NCI-H526 treated with DMSO at 0.1 percent for 48 hours (cell line): ENCODE results near the gene SHB.

Experiments used
- DNase-seq: peaks from one replicate; lab custom pipeline; 2025; lab: John Stamatoyannopoulos, UW

SHB gene

DNA sequence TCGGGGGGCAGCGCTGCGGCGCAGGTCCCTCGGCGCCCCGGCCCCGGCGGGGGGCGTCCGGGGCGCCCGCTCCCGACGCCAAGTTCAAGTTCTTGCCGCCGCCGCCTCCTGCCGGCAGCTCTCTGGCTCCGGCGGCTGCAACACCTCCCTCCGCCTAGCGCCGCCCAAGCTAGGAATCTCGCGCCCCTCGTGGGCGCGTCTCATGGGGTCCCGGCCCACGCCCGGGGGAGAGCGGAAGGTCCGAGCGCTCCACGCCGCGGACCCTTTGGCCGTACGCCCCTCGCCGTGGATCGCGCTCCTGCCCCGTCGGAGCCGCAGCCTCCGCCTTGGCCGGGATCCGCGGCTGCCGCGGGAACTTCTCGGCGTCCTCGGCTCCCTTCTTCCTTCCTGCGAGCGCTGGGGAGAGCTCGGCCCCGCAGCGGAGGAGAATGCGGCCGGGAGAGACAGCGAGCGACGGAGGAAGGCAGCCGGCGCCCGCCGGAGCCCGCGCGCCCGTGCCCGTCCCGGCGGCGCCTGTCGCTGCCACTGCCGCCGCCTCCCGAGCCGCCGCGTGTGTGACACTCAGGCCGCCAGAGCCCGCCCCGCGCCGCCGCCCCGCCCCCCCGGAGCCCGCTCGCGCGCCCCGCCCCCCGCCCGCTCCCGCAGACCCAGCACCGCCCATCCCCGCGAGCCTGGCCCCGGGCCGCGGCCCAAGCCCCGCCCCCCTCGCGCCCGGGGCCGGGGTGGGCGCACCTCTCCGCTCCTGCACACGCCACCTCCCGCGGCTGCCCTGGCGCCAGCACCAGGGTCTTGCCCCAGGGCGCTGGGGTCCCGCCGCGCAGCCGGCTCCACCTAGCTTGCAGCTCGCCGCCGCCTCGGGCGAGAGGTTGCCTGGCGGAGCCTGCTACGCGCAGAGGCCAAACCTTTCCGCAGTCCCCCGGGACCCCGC lies at the start of gene SHB:
Gene SHB, minus strand, starts transcription at position 527 of the 928 bp plus-strand sequence. CDS start 582 bp downstream, outside the sequence.
- DNase-seq = peak; percentile 56

DNA sequence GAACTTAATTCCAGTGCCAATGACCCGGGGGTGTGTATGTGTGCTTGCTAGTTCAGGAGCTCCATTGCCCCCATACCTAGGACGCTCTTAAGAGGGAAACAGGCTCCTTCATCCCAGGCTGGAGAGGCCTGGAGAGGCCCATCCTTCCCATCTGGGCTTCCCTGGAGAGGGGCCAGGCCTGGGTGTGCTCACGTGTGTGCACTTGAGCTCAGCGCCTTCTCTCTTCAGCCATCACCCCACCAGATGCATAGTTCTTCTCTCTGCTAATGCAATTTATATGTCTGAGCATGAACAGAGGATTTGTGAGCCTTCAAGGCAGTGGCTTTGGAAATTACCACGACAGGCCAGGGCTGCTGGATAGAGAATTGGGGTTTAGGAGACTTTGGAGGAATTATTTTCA lies 48.6 kb upstream of the SHB start:
- no peak for DNase-seq

DNA sequence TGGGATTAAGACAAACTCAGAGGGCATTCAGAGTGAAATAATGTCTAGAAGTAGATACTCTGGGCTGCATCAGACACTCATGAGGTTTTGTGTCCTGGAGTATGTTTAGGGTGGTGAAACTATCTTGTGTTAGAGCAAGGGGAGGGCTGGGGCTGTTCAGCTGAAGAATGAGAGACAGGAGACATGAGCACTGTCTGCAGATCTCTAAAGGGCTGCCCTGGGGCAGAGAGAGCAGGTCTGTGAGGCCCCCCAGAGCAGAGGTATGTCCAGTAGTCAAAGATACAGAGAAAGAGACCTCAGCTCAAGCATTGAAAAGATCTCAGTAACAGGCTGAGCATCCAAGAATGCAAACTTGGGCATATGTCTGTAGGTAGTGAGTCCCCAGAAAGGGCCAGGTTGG lies 45.9 kb upstream of the SHB start:
- no peak for DNase-seq

GRCh38 chr9:38112456-38112855 lies 43.4 kb upstream of the SHB start:
- no peak for DNase-seq

DNA sequence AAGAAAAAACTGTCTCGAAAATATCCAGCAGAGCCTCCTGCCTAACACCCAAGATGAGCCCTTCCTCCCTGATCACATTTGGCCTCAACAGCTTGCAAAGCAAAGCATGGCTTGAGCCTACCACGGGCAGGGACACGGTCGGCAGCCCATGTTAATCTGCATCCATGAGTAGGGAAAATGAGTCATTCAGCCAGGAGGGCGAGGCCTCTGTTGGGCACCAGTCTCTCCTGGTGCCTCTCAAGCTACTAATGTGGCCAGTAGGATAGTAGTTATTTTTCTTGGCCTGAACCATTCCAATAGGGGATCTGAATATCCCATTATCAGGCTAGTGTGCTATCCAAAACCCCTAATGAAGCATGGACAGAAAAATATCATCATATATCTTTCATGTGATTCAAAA lies 43.0 kb upstream of the SHB start:
- no peak for DNase-seq

GRCh38 chr9:38110476-38110875 lies 41.4 kb upstream of the SHB start:
- DNase-seq = no peak

DNA sequence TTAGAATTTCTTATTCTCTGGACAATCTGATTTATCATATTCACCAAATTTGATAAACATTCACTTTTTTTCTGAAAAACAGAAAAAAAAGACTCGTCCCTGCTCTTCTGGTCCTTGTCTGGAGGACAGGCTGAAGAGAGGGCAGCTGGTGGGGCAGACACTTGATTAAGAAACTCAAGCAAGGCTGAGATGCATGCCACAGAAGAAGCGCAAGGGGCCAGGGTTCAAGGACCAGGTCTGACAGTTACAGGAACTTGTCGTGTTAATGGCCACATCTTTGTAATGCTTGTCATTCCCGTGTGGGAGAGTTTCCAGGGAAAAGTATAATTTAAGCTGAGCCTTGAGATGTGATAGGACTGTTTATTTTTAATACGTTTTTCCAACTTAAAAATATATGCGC lies 40.6 kb upstream of the SHB start:
- no peak for DNase-seq

DNA sequence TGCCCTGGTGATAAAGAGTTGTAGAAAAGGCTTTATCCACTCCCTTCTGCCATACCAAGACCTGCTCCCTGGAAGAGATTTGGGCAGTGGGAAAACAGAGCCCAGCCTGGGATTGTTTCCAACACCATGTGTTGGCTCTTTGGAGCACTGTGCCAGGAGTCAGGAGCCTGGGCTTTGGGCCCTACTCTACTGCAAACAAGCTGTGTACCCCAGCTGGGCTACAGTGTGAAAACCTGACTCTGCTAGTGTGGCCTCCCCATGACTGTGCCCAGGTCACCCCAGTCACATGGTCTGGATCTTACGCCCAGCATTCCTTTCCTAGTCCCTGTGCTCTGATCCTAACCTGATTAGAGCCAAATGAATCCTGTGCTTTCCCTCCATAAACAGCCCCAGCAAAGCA lies 39.3 kb upstream of the SHB start:
- DNase-seq = no peak

DNA sequence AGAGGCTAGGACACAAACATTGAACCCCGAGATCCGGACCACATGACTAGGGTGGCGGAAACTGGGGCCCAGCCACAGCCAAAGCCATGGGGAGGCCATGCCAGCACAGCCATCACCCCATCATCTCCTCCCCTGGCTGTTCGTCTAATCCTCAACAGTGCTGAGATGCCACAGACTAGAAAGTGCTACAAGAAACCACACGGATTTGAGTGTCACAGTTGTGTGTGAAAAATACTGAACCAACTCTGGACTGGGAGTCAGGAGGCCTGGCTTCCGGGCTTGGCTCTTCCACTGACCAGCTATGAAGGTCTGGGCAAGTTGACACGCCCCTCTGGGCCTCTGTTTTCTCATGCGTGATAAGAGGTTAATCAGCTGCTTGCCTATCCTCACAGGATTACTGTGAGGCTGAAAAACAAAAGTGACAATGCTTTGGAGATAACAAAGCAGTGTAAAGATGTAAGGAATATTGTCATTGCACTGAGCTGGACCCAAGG lies 38.8 kb upstream of the SHB start:
- DNase-seq = no peak

DNA sequence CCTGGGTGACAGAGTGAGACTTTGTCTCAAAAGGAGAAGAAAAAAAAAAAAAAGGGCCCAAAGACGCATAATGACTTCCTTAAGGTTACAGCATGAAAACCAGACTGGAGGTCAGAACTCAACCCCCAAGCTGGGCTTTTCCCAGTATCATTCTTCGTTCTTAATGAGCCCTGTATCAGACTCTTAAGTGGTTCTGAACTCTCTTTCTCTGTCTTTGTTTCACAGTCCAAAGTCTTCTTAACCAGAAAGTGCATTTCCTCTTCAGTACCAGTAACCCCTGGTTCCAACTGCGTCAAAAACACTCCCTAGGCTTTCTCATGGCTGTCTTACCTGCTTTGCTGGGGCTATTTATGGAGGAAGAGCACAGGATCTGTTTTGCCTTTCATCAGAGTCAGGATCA lies 38.4 kb upstream of the SHB start:
- no peak for DNase-seq

DNA sequence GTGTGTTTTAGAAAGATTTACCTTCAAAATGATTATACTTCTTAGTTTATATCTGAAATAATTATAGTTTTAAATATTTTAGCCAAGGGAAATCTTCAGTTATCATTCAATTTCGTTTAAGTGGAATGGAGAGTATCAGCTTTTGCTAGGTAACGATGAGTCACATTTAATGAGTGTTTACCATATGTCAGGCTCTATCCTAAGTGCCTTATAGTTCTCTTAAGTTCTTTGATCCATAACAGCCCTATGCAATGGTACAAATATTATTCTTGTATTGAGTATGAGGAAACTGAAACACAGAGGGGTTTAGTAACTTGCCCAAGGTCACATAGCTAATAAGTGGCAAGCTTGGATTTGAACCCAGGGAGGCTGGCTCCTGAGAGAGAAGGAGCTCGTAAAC lies 37.5 kb upstream of the SHB start:
- no peak for DNase-seq

- no peak for DNase-seq
Measured at GRCh38 chr9:38103340-38103739, 34.3 kb upstream of the SHB start.

- DNase-seq = no peak
Measured at GRCh38 chr9:38101423-38101822, 32.4 kb upstream of the SHB start.

DNA sequence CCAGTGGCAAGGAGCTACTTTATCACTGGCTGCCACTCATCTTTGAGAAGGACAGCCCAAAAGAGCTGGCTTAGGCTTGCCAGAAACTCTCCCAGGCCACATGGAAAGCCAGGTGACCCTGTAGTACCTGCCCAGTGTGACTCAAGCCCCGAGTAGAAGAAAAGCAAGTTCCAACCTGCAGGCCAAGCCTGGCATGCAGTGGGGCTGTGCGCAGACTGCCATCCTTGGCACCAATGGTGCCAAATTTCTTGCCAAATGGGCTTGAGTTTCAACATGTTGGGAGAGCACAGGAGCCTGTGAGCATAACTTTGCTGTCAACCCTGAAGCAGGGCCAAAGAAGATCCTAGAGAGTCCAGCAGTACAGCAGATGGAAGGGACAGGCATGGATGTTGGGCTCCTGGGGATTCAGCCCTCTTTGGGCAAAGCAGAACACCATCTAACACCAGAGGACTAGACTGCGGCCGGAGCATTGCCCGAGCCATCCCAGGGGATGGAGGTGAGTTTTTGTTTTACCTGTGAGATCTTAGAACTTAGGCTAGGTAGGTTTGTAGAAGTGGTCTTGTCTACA lies 27.3 kb upstream of the SHB start:
- no peak for DNase-seq

DNA sequence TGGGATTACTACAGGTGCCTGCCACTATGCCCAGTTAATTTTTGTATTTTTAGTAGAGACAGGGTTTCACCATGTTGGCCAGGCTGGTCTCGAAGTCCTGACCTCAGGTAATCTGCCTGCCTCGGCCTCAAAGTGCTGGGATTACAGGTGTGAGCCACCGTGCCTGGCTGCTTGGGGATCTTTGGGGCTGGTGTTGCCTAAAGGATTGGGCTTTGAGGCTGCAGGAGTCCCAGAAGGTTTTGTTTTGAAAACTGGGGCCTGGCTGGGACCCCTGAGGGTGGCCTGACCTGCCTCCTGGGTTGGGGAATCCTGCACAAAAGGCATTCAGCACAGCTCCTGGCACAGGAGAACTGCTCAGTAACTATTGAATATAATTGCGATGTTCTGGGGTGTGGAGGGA lies 25.1 kb upstream of the SHB start:
- no peak for DNase-seq

GRCh38 chr9:38092656-38093055 lies 23.6 kb upstream of the SHB start:
- no peak for DNase-seq

GRCh38 chr9:38092200-38092524 lies 23.1 kb upstream of the SHB start:
- DNase-seq = no peak

DNA sequence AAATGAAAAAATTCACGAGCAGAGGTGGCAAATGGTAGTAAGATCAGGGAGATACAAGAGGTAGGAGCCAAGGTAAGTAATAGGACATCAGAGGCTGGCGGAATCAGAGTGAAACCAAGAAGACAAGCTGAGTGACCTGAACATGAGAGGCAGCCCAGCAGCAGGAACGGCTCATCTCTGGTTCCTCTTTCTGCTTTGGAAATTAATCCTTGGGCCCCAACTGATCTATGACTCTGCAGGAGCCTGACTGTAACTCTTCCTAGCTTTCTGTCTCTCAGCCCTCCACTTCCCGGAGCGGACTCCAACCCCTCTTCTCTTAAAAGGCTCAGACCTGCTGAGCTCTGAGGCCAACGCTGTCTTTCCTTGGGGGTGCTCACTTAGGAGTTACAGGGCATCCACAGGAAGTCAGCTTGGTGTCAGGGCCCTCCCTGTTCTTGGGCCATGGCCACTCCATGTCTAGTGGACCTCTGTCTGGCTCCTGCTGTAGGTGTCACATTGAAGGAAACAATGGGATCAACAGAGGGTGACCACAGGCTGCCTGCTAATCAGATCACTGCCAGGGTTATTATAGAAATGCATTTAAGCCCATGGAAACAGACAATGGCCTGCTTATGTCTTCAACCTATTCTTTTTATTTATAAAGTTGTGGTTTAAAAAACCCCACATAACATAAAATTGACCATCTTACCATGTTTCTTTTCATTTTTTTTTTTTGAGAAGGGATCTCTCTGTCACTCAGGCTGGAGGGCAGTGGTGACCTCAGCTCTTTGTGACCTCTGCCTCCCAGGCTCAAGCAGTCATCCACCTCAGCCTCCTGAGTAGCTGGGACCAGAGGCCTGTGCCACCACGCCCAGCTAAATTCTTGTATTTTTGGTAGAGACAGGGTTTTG lies 22.5 kb upstream of the SHB start:
- no peak for DNase-seq

- no peak for DNase-seq
Measured at GRCh38 chr9:38090170-38090569, 21.1 kb upstream of the SHB start.

GRCh38 chr9:38089387-38090165 lies 20.5 kb upstream of the SHB start:
- no peak for DNase-seq

GRCh38 chr9:38088006-38088925 lies 19.2 kb upstream of the SHB start:
- DNase-seq = no peak
